Measurements from ENCODE around the gene BRCC3. TPM values are rescaled to one million over a fixed set of nuclear protein-coding genes. Genes with fewer than 3 reads are reported as not detected.

Gene BRCC3
- total RNA-seq = 18.2 TPM

GRCh38 chrX:155070975-155071693 is at the start of gene BRCC3, which contains the start of the genes CMC4 and MTCP1:
BRCC3 (plus strand) TSS chrX:155071508; CDS start chrX:155071528, 20 bp downstream.
CMC4 (minus strand) TSS chrX:155071136; CDS start chrX:155064023, 7,113 bp downstream.
MTCP1 (minus strand) TSS chrX:155071136; CDS start chrX:155066010, 5,126 bp downstream.
- DNase-seq = peak; percentile 85

- DNase-seq = no peak
Measured at GRCh38 chrX:155022585-155022984, 48.7 kb upstream of the BRCC3 start, which contains the start of gene F8. F8 (minus strand) TSS chrX:155022723; CDS start chrX:155022552, 171 bp downstream.

GRCh38 chrX:155023907-155024833 is 47.1 kb upstream of the BRCC3 start:
- DNase-seq = no peak

- DNase-seq = no peak
Measured at GRCh38 chrX:155026420-155026726, 44.9 kb upstream of the BRCC3 start.

GRCh38 chrX:155026727-155027508 is 44.4 kb upstream of the BRCC3 start, which contains the start of gene FUNDC2:
FUNDC2 (plus strand) TSS chrX:155026844; CDS start chrX:155026939, 95 bp downstream.
- peak; percentile 97 for DNase-seq

GRCh38 chrX:155027509-155028066 is 43.7 kb upstream of the BRCC3 start:
- peak; percentile 73 for DNase-seq

- DNase-seq = peak; percentile 2
Measured at GRCh38 chrX:155028129-155028528, 43.2 kb upstream of the BRCC3 start.

GRCh38 chrX:155028877-155029291 is 42.4 kb upstream of the BRCC3 start:
- DNase-seq = peak; percentile 1

GRCh38 chrX:155031657-155032056 is 39.7 kb upstream of the BRCC3 start:
- DNase-seq = no peak

- DNase-seq = no peak
Measured at GRCh38 chrX:155035688-155036087, 35.6 kb upstream of the BRCC3 start.

- DNase-seq = no peak
Measured at GRCh38 chrX:155046129-155046810, 25.0 kb upstream of the BRCC3 start.

GRCh38 chrX:155046811-155047528 is 24.3 kb upstream of the BRCC3 start:
- DNase-seq = no peak

- DNase-seq = peak; percentile 53
Measured at GRCh38 chrX:155048977-155049619, 22.2 kb upstream of the BRCC3 start.

- no peak for DNase-seq
Measured at GRCh38 chrX:155052738-155053498, 18.4 kb upstream of the BRCC3 start.

- no peak for DNase-seq
Measured at GRCh38 chrX:155053656-155054055, 17.7 kb upstream of the BRCC3 start.

GRCh38 chrX:155054255-155054654 is 17.1 kb upstream of the BRCC3 start:
- DNase-seq = no peak

- no peak for DNase-seq
Measured at GRCh38 chrX:155055494-155055893, 15.8 kb upstream of the BRCC3 start.

GRCh38 chrX:155056471-155056870 is 14.8 kb upstream of the BRCC3 start:
- DNase-seq = no peak
